A549 (cell line): ENCODE measurements around the gene CD79A.

Experiments used
- CBX2 ChIP-seq: fragments of 200-600 bp; sonication (generic); IDR thresholded peaks from 2 replicates; pipeline ENCODE4 v1.6.1; 2016; ENCODE audit warnings: low read depth, mild to moderate bottlenecking, borderline replicate concordance
- CHD2 ChIP-seq: fragments of 150-350 bp; IDR thresholded peaks from 2 replicates; pipeline ENCODE4 v1.6.1; 2014; ENCODE audit warnings: low read length; ENCODE audit not compliant: partially characterized antibody
- CTCF ChIP-seq: fragments of >200 bp; sonication (Bioruptor Twin); formaldehyde crosslinking; IDR thresholded peaks from 3 replicates; pipeline ENCODE4 v1.5.1; 2016
- MAFK ChIP-seq: fragments of 450-650 bp; IDR thresholded peaks from 2 replicates; pipeline ENCODE4 v1.6.1; 2014; ENCODE audit not compliant: partially characterized antibody
- PHF8 ChIP-seq: fragments of 200-600 bp; sonication (generic); IDR thresholded peaks from 2 replicates; pipeline ENCODE4 v1.6.1; 2016; ENCODE audit warnings: low read depth, mild to moderate bottlenecking, antibody characterized with exemption, moderate library complexity, borderline replicate concordance
- POLR2A ChIP-seq: IDR thresholded peaks from 2 replicates; pipeline ENCODE4 v1.6.1; 2012; ENCODE audit warnings: mild to moderate bottlenecking, low read length
- REST ChIP-seq: fragments of 200-600 bp; sonication (generic); IDR thresholded peaks from 2 replicates; pipeline ENCODE4 v1.6.1; 2016; ENCODE audit warnings: antibody characterized with exemption, mild to moderate bottlenecking, moderate library complexity

GRCh38 chr19:41866284-41866683 is 10.8 kb upstream of the CD79A start:
- TF ChIP-seq CTCF (no peak), POLR2A (no peak), MAFK (no peak), CBX2 (no peak), REST (no peak), PHF8 (no peak), CHD2 (no peak)
